H9 (cell line): ENCODE data around the gene HAND1. TPM values are rescaled to one million over a fixed set of nuclear protein-coding genes. Genes with fewer than 3 reads are reported as not detected.

ENCODE experiments used
- DNase-seq: peaks from one replicate; pipeline ENCODE4 v3.0.0-alpha.2; 2017
- H2AFZ ChIP-seq: one replicate; pipeline ENCODE4 v1.6.1; 2013; ENCODE audit warnings: mild to moderate bottlenecking, low read length, control low read depth, moderate library complexity
- H2AK5ac ChIP-seq: 2 replicates; pipeline ENCODE4 v1.6.1; 2013; ENCODE audit warnings: low read length, control low read depth, mixed read lengths; ENCODE audit not compliant: insufficient read length
- H2BK120ac ChIP-seq: one replicate; pipeline ENCODE4 v1.6.1; 2013; ENCODE audit warnings: low read depth, mild to moderate bottlenecking, low read length, control low read depth, inconsistent platforms; ENCODE audit not compliant: poor library complexity, severe bottlenecking
- H2BK12ac ChIP-seq: 2 replicates; pipeline ENCODE4 v1.6.1; 2013; ENCODE audit warnings: low read length, control low read depth, mixed read lengths, low read depth; ENCODE audit not compliant: insufficient read length
- H2BK15ac ChIP-seq: 2 replicates; pipeline ENCODE4 v1.6.1; 2013; ENCODE audit warnings: low read depth, low read length, control low read depth
- H2BK20ac ChIP-seq: one replicate; pipeline ENCODE4 v1.6.1; 2013; ENCODE audit warnings: low read depth, mild to moderate bottlenecking, low read length, control low read depth, inconsistent platforms; ENCODE audit not compliant: poor library complexity, severe bottlenecking
- H2BK5ac ChIP-seq: 2 replicates; pipeline ENCODE4 v1.6.1; 2013; ENCODE audit warnings: low read length, control low read depth, mixed read lengths; ENCODE audit not compliant: insufficient read length
- H3K14ac ChIP-seq: 2 replicates; pipeline ENCODE4 v1.6.1; 2013; ENCODE audit warnings: low read length, control low read depth; ENCODE audit not compliant: insufficient read depth
- H3K18ac ChIP-seq: 2 replicates; pipeline ENCODE4 v1.6.1; 2013; ENCODE audit warnings: low read depth, mild to moderate bottlenecking, mixed read lengths, low read length, control low read depth; ENCODE audit not compliant: insufficient read length
- H3K23ac ChIP-seq: 2 replicates; pipeline ENCODE4 v1.6.1; 2013; ENCODE audit warnings: low read length, control low read depth, mixed read lengths, low read depth; ENCODE audit not compliant: insufficient read length
- H3K23me2 ChIP-seq: 2 replicates; pipeline ENCODE4 v1.6.1; 2013; ENCODE audit warnings: low read depth, mild to moderate bottlenecking, mixed read lengths, low read length, control low read depth; ENCODE audit not compliant: insufficient read length, poor library complexity, severe bottlenecking
- H3K27ac ChIP-seq: 2 replicates; pipeline ENCODE4 v1.5.1; 2013; ENCODE audit warnings: low read length, control low read depth, mixed read lengths, low read depth; ENCODE audit not compliant: insufficient read length
- H3K27me3 ChIP-seq: 2 replicates; pipeline ENCODE4 v1.6.1; 2013; ENCODE audit warnings: low read length, control low read depth, inconsistent platforms; ENCODE audit not compliant: insufficient read depth
- H3K4ac ChIP-seq: 2 replicates; pipeline ENCODE4 v1.6.1; 2013; ENCODE audit warnings: low read depth, mild to moderate bottlenecking, control low read depth, inconsistent platforms, low read length, moderate library complexity
- H3K4me1 ChIP-seq: 2 replicates; pipeline ENCODE4 v1.6.1; 2013; ENCODE audit warnings: low read length, control low read depth, inconsistent platforms; ENCODE audit not compliant: insufficient read depth
- H3K4me2 ChIP-seq: 2 replicates; pipeline ENCODE4 v1.6.1; 2013; ENCODE audit warnings: low read length, control low read depth, mixed read lengths; ENCODE audit not compliant: insufficient read length, insufficient read depth
- H3K56ac ChIP-seq: 2 replicates; pipeline ENCODE4 v1.6.1; 2013; ENCODE audit warnings: low read depth, mild to moderate bottlenecking, mixed read lengths, low read length, control low read depth; ENCODE audit not compliant: insufficient read length
- H3K79me1 ChIP-seq: 2 replicates; pipeline ENCODE4 v1.6.1; 2013; ENCODE audit warnings: low read depth, mild to moderate bottlenecking, moderate library complexity, low read length, control low read depth, inconsistent platforms; ENCODE audit not compliant: insufficient read depth, poor library complexity, severe bottlenecking
- H3K79me2 ChIP-seq: 2 replicates; pipeline ENCODE4 v1.6.1; 2013; ENCODE audit warnings: low read length, control low read depth, inconsistent platforms; ENCODE audit not compliant: insufficient read depth
- H3K9ac ChIP-seq: 2 replicates; pipeline ENCODE4 v1.6.1; 2013; ENCODE audit warnings: low read length, control low read depth, mixed read lengths; ENCODE audit not compliant: insufficient read length; ENCODE audit errors: extremely low read depth
- H3K9me3 ChIP-seq: one replicate; pipeline ENCODE4 v1.6.1; 2013; ENCODE audit warnings: low read depth, low read length, inconsistent platforms; ENCODE audit not compliant: control insufficient read depth
- H3T11ph ChIP-seq: one replicate; pipeline ENCODE4 v1.6.1; 2013; ENCODE audit warnings: mild to moderate bottlenecking, low read length, control low read depth, inconsistent platforms
- H4K20me1 ChIP-seq: one replicate; pipeline ENCODE4 v1.6.1; 2013; ENCODE audit not compliant: control insufficient read depth, insufficient read length, insufficient read depth
- H4K5ac ChIP-seq: 2 replicates; pipeline ENCODE4 v1.6.1; 2013; ENCODE audit warnings: low read depth, mild to moderate bottlenecking, mixed read lengths, low read length, control low read depth; ENCODE audit not compliant: insufficient read length
- H4K8ac ChIP-seq: replicated peaks from 2 replicates; pipeline ENCODE4 v1.6.1; 2013; ENCODE audit warnings: low read length, control low read depth, mixed read lengths, low read depth; ENCODE audit not compliant: insufficient read length
- H4K91ac ChIP-seq: 2 replicates; pipeline ENCODE4 v1.6.1; 2013; ENCODE audit warnings: low read depth, mild to moderate bottlenecking, moderate library complexity, mixed read lengths, low read length, control low read depth; ENCODE audit not compliant: insufficient read length
- H3K27ac Mint-ChIP-seq, 3 experiments: 2 replicates in 2 of 3; 3 replicates in 1 of 3; pipeline ENCODE4 v1.8.0; 2020 to 2021; ENCODE audit warnings: mixed read lengths in 3 of 3, mild to moderate bottlenecking in 1 of 3, moderate library complexity in 1 of 3
- H3K27me3 Mint-ChIP-seq: 2 replicates; pipeline ENCODE4 v1.8.0; 2021; ENCODE audit warnings: low read depth, mild to moderate bottlenecking, moderate library complexity, mixed read lengths
- H3K36me3 Mint-ChIP-seq, 3 experiments: 2 replicates in 2 of 3; 3 replicates in 1 of 3; pipeline ENCODE4 v1.8.0; 2020 to 2021; ENCODE audit warnings: low read depth in 3 of 3, mixed read lengths in 3 of 3; ENCODE audit not compliant: insufficient read depth in 1 of 3
- H3K4me1 Mint-ChIP-seq, 2 experiments: 2 replicates each; pipeline ENCODE4 v1.8.0; 2020; ENCODE audit warnings: mixed read lengths in 2 of 2
- H3K4me3 Mint-ChIP-seq, 2 experiments: 2 replicates in 1 of 2; 3 replicates in 1 of 2; pipeline ENCODE4 v1.8.0; 2020 to 2021; ENCODE audit warnings: mild to moderate bottlenecking in 2 of 2, mixed read lengths in 2 of 2, moderate library complexity in 1 of 2
- H3K9me3 Mint-ChIP-seq, 2 experiments: 2 replicates in 1 of 2; 3 replicates in 1 of 2; pipeline ENCODE4 v1.8.0; 2020; ENCODE audit warnings: mild to moderate bottlenecking in 2 of 2, mixed read lengths in 2 of 2, moderate library complexity in 1 of 2
- CTCF ChIP-seq: fragments of 200-600 bp; sonication (generic); conservative IDR thresholded peaks from 3 replicates; pipeline ENCODE4 v1.8.0; 2021; ENCODE audit warnings: antibody characterized with exemption, mild to moderate bottlenecking
- WGBS: extraction: QIAGEN DNeasy Blood & Tissue Kit; methylation state at CpG from one replicate; pipeline ENCODE4 v1.1.7; 2013; ENCODE audit warnings: missing lambda C conversion rate, low lambda C conversion rate, mixed read lengths; ENCODE audit not compliant: insufficient read length; ENCODE audit errors: extremely low coverage; 5-methylcytosine and 5-hydroxymethylcytosine counted together
- total RNA-seq: library from RNA; stranded (reverse); gene quantifications from 2 replicates; pipeline ENCODE4 v1.2.1, GENCODE V29; 2021

Gene HAND1
- total RNA-seq, 1 experiment from 2014 or later, result not detected

GRCh38 chr5:154447089-154447725 is 30.8 kb downstream of the HAND1 start:
- Histone ChIP-seq H3K79me1 (peaks cover 3% of the 10 kb centered on the region), H3K23me2 (peaks cover 13% of the 10 kb centered on the region), H3K4me1 (no peaks in the 10 kb centered on the region), H3K27ac (no peak overlapping the region), H2BK20ac (no peak overlapping the region), H3T11ph (no peak overlapping the region), H3K23ac (no peak overlapping the region), H4K91ac (no peak overlapping the region), H3K56ac (no peak overlapping the region), H3K79me2 (no peaks in the 10 kb centered on the region), H4K20me1 (no peaks in the 10 kb centered on the region), H3K4me2 (peak overlapping the region; percentile 90), H3K9ac (no peak overlapping the region), H3K9me3 (no peaks in the 10 kb centered on the region), H3K14ac (no peak overlapping the region), H2AFZ (no peak overlapping the region), H4K5ac (no peak overlapping the region), H2BK15ac (no peak overlapping the region), H2BK120ac (no peak overlapping the region), H2BK12ac (no peak overlapping the region), H4K8ac (no peak overlapping the region), H3K4ac (no peak overlapping the region), H3K18ac (no peak overlapping the region), H2BK5ac (no peak overlapping the region), H3K27me3 (no peaks in the 10 kb centered on the region), H2AK5ac (no peak overlapping the region)
- Mint-ChIP-seq H3K4me3 (peak overlapping the region; percentile 77 to 89), H3K9me3 (no peaks in the 10 kb centered on the region), H3K36me3 (peaks cover 2 to 12% (median 11%) of the 10 kb centered on the region in 3 experiments; a peak in 6 of 7 replicates), H3K4me1 (peaks cover 14 to 19% of the 10 kb centered on the region in 2 experiments), H3K27me3 (peaks cover 3% of the 10 kb centered on the region; the same call in 1 of the 2 replicates), H3K27ac (no peak overlapping the region; a peak in 1 of 7 replicates)
- no CpG with 5 or more reads among the region's 10 CpGs for WGBS
- no peak for DNase-seq
- no peak for TF ChIP-seq CTCF
